ENCODE results near the gene STRN4.

DNA sequence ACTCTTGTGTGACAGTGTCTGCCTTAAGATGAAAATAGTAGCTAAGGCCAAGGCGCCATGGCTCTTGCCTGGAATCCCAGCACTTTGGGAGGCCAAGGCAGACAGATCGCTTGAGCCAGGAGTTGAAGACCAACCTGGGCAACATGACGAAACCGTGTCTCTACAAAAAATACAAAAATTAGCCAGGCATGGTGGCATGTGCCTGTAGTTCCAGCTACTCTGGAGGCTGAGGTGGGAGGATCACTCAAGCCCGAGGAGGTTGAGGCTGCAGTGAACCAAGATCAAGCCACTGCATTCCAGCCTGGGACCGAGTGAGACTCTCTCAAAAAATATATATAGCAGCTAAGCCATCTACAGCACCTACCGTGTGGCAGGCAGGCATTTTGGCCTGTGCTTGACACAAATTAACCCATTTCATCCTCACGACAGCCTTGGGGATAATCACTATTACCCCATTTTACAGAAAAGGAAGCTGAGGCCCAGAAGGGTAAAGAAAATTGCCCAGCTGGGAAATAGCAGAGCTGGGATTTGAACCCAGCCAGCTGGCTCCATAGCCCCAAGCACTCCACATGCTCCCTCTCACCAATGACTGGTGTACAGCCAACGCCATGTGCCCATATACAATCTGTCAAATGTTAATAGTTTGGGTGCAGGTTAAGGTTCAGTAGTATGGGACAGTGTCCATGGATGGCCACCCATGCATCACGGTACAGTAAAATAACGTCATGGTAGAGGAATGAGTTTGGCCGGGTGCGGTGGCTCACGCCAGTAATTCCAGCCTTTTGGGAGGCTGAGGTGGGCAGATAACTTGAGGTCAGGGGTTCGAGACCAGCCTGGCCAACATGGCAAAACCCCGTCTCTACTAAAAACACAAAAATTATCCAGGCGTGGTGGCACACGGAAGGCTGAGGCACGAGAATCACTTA lies 39.1 kb upstream of the STRN4 start:
- TF ChIP-seq EZH2phosphoT487 (IDR thresholded peaks at IDR 0.05; ENCODE audit: borderline replicate concordance, low read depth, low read length) (no peak), CTCF (conservative IDR thresholded peaks at IDR 0.05; ENCODE audit: low read length) (no peak)

Measured in OCI-LY7 (cell line).